ENCODE results near the gene DACH2.
"Not testable (repeated sequence)": the region's sequence is repeated elsewhere in the genome, so short reads cannot be mapped to it uniquely, and the experiment has no call there.

Gene DACH2

DNA sequence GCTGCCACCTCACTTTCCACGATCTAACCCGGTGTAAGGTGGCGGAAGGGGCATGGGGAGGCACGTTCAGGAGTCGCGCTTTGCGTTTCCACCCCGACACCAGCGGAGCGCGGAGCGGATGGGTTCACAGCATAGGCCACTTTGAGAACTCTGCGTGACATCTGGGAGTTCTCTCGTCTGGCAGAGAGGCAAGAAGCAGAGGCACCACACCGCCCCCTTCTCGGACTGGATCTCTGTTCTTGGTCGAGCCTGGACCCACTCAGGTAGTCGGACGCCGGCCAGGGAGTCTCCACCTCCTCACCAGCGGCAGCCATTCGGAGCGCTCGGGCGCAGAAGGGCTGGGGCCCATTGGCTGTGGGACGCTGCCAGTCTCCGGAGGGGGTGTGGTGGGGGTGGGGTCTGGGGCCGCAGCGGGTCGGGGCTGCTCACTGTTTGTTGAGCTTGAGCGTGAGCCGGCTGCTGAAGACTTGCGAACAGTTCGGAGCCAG is at the start of gene DACH2:
TSS of gene DACH2 (plus strand) at position 428 of the 488 bp plus-strand sequence.
- peak; percentile 28 for DNase-seq (ENCODE audit: low spot score)

DNA sequence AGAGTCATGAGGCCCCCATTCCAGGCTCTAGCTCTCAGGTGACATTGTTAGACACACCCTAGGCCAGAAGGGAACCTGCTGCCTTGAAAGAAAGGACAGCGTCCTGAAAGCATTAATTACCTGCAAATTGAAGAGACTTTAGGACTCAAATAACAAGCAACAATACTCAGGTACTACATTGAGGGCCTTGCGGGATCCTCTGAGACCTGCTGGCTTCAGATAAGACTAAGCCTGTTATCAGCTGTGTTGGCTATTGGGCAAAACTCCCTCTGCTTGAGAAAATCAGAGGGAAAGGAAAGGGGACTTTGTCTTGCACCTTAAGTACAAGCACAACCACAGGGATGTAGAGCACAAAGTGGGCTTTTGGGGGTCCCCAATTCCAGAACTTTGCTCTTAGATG is 45.9 kb upstream of the DACH2 start:
- DNase-seq (ENCODE audit: low spot score) = no peak

DNA sequence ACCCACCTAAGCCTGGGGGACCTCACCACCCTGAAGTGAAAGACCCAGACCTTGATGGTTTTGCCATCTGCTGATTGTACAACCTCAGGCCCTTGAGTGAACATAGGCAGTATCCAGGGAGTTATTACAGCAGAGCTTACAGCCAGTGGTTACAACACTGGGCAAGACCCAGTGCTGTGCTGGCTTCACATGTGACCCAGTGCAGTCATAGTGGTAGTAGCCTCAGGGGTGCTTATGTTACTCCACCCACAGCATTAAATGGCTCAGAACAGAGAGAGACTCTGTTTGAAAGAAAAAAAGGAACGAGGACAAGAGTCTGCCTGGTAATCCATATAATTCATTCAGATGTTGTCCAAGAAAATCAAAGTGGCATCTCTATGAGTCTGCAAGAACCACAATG is 45.2 kb upstream of the DACH2 start:
- DNase-seq (ENCODE audit: low spot score) = no peak

DNA sequence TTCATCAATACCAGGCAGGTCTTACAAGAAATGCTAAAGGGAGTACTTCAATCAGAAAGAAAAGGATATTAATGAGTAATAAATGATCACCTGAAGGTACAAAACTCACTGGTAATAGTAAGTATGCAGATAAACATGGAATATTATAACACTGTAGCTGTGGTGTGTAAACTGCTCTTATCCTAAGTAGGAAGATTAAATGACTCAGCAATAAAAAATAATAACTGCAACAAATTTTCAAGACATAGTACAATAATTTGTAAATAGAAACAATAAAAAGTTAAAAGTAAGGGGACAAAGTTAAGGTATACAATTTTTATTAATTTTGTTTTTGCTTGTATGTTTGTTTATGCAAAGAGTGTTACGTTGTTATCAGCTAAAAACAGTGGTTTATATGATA is 43.7 kb upstream of the DACH2 start:
- no peak for DNase-seq (ENCODE audit: low spot score)

DNA sequence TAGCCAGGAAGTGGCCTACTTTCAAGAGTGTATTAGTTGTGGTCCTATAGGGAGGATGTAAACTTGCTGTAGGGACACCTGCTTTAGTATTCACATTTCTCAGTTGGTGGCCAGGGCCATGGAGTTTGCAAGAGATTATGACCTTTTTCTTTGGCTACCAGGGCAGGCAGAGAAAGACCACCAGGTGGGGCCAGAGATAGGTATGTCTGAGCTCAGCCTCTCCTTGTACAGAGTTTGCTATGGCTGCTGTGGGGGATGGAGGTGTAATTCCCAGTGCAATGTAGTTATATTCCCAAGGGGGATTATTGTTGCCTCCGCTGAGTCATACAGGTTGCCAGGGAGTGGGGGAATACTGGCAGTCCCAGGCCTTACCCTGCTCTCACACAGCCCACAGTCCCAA is 26.3 kb upstream of the DACH2 start:
- DNase-seq (ENCODE audit: low spot score) = no peak

DNA sequence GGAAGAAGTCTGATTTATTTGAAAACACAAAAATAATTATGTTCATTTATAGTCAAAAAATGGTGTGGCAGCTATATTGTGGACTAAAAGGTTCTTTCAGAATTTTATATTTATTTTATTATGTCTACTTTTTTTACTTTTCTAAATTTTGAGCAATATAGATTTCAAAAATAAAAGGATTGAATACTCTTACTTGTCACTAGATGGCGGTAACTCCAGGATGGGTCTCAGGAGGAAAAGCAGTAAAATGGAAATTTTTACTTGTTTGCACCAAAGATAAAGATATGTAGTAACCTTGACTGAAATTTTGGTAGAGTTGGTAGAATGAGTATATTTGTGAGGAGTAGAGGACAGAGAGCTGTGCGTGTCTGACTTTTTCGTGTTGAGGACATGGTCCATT is 14.5 kb upstream of the DACH2 start:
- DNase-seq (ENCODE audit: low spot score) = no peak

DNA sequence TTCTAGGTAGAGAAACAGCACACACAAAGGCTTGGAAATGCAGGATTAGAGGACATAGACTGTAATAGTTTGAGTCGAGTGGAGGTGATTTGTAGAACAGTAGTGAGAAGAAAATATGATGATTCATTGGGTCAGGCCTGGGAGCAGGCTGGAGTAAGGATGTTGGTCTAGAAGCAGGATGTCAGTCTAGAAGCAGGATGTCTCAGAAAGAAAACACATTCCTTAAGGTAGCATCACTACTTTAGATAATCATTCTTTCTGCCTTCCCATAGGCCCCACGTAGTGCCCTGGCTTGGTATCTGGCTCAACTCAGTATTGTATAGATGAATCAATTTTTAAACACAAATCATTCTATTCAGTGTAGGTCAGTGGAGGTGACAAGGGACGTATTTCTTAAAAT is 11.2 kb upstream of the DACH2 start:
- no peak for DNase-seq (ENCODE audit: low spot score)

DNA sequence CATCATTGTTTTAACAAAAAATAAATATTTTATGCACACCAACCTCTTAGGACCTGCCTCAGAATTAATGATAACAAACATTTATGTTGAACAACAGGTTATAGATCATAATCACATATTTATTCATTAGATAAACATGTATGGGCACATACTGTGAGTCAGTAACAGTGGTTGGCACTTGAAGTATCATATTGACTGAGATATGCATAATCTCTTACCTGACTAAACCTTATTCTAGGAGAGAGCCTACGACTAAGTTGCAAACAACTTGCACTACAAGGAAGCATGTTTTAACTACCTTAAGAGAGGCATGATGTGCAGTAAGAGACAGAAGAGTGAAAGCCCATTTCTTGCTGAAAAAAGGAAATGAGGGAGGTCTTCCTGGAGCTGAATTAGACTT is 6.5 kb upstream of the DACH2 start:
- DNase-seq (ENCODE audit: low spot score) = no peak

DNA sequence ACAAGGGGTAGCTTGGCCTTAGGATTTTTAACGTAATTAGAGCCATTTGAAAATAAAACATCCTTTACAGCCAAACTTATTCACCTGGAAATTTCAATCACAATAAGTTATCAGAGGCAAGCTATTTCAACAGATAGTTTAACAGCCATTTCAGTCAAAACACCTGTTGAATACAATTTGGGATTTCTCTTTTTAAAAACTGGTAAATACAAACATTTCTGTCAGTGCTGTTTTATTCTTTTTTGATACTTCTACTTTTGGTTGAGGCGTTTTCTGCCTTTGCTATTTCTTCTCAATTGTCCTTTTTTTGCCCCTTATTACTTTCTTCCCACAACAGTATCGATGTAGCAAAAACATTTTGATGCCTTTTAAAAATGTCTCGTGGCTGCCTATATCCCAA is 2.1 kb upstream of the DACH2 start:
- no peak for DNase-seq (ENCODE audit: low spot score)

DNA sequence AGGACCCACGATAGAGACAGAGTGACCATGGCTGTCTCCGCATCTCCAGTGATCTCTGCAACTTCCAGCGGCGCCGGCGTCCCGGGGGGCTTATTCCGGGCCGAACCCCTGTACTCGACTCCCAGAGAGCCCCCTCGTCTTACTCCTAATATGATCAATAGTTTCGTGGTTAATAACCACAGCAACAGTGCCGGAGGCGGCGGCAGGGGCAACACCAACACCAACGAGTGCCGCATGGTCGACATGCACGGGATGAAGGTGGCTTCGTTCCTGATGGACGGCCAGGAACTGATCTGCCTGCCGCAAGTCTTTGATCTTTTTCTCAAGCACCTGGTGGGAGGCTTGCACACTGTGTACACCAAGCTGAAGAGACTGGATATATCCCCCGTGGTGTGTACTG is 343 bp downstream of the DACH2 start:
- no peak for DNase-seq (ENCODE audit: low spot score)

DNA sequence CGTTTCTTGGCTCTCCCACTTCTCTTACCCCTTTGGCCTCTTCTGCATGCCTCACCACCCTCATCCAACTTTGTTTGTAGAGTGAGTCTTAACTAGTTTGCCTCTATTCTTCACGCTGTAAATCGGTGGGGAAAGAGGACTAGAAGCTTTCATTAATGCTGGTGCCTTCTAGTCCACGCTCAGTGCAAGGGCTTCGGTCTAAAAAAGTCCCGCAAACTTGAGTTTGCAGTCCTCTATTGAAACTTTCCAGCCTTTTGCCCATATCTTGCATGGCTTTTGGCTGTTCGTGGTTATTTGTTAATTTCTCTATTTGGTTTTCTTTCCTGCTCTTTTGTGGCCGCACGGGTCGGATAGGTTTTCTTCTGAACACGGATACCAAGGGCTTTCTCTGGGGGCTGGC is 868 bp downstream of the DACH2 start:
- DNase-seq (ENCODE audit: low spot score) = no peak

DNA sequence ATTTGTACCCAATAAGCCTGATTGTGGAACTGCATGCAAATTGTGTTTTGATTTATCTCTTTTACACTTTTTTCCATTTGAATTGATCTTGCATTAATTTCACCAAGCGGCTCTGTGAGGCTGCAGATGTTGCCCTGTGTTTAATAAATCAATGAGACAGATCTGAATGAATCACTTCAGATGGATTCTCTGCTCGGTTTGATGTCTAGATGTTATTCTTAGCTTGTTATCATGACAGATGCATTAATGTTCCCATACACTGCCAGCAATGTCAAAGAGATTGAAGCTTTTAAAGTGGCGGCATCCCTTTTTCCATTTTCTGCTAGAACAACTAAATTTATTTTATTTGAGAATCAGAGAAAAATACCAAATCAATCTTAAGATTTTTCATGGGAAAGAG is 6.3 kb downstream of the DACH2 start:
- DNase-seq (ENCODE audit: low spot score) = no peak

DNA sequence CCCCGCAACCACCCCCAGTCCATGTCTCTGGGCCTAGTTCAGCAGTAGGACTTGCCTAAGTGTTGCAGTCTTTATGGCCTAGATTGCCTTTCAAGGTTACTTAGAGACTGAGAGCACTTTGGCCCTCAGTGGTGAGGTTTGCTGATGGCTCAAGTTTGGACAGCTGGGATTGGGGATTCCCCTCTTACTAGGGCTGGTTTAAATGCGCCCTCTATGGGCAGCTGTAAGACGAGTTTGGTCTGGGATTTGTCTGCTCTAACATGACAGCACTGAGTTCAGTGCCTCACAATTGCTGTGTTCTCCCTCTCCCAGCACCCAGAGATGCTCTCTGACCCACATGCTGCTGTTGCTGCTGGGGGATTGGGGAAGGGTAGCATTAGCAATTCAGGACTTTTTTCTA is 23.1 kb downstream of the DACH2 start:
- no peak for DNase-seq (ENCODE audit: low spot score)

DNA sequence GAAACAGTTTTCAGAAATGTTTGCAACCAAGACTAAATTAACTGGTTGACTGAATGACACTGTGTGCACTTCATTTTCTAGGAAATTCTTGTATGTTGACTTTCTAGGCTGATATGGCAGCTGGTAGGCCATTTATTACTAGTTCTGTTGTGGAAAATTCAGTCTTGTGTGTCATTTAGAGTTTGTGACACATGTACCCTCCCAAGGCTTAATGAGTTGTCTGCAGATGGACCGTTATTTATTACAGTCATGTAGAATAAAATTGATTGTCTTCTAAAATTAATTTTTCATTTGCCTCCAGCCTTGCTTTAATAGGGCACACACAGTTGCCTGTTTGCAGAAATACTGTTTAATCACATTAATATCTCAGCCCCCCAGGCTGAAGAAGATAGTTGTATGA is 30.7 kb downstream of the DACH2 start:
- no peak for DNase-seq (ENCODE audit: low spot score)

DNA sequence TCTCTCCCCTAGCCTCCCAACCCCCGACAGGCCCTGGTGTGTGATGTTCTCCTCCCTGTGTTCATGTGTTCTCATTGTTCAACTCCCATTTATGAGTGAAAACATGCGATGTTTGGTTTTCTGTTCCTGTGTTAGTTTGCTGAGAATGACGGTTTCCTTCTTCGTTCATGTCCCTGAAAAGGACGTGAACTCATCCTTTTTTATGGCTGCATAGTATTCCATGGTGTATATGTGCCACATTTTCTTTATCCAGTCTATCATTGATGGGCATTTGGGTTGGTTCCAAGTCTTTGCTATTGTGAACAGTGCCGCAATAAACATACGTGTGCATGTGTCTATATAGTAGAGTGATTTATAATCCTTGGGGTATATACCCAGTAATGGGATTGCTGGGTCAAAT is 33.1 kb downstream of the DACH2 start:
- DNase-seq (ENCODE audit: low spot score) = not testable (repeated sequence)

DNA sequence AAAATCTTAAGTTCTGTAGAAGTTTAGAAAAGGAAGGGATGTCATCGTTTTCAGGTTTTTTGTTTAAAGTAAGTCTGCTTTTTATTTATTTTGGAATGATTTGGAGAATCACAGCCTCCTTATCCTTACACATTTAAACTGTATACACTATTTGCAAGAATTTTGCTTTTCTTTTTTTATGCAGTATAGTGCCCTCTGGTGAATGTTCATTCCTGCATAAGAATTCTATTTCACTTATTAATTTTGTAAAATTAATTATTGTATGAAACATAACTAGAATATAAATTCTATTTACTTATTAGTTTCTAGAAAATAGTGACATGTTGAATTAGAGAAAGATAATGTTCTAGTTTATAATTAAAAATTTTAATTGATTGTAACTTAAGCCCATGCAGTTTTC is 44.6 kb downstream of the DACH2 start:
- DNase-seq (ENCODE audit: low spot score) = no peak

DNA sequence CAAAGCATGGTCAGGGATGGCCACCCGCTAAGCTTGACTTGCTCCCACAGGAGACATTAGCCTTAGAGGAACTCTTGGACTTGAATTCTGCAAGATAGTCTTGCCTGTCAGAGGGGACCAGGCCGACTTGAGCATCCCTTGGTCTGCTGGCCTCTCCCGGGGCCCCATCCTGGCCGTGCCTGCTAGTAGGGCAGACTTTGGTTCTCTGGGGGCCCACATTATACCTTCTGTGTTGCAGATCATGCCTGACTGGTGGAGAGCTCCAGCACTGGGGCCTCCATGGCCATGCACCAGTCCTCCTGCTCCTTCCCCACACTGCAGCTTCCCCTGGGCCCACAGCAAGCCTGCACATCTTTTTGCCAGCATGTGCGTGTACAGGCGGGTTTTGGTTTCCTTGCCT is 46.5 kb downstream of the DACH2 start:
- DNase-seq (ENCODE audit: low spot score) = no peak

DNA sequence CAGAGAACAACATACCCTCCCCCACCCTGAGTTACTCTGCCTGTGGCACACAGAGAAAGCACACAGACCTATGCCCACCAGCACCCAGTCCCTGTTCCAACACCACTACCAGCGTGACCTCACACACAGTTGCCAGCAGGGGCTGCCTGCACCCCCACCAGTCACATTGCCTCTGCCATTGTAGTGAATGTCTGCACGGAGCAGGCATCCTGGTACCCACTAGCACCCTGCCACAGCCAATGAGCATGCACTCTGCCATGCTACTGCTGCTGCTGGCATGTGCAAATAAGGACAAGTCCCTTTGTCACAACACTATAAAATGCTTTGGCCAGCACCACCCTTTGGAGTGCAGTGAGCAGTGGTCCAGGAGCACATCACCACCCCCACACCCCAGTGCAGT is 47.1 kb downstream of the DACH2 start:
- no peak for DNase-seq (ENCODE audit: low spot score)

DNA sequence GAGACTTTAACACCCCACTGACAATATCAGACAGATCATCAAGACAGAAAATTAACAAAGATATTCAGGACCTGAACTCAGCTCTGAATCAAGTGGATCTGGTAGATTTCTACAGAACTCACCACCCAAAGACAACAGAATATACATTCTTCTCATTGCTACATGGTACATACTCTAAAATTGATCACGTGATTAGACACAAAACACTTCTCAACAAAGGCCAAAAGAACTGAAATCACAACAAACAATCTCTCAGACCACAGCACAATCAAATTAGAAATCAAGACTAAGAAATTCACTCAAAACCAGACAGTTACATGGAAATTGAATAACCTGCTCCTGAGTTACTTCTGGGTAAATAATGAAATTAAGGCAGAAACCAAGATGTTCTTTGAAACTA is 49.6 kb downstream of the DACH2 start:
- DNase-seq (ENCODE audit: low spot score) = no peak

DNA sequence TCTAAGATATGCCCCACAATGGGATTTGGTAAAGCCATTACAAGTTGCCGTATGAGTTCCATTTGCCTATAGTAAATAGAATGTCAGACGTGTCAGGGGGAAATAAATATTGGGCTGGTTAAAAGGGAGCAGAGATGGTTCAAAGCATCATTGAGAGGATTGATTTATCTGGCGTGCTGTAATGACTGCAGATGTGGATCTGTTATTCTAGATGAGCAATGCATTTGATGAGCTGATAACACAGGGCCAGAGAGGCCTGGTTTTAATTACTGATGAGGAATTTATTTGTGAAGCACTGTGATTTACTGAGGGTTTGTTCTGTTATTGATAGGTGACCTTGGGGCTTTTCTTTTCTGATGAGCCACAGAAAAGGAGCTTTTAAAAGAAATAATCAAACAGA is 62.5 kb downstream of the DACH2 start:
- no peak for DNase-seq (ENCODE audit: low spot score)

DNA sequence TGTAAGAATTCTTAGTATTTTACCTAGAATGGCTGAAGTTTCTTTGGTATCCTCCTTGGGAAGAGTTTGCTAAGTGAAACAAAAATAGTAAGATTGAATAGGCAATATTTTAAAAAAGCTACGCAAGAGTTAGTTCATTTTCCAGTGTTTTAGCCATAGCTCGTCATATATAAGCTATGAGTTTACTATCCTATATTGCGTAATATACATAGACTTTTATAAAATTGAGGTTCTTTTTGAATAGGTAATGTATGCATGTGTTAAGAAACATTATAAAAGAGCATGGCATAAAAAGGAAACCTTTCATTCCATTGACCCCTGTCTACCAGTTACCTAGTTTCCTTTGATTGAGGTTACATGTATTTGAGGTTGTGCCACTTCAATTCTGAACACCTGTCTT is 67.0 kb downstream of the DACH2 start:
- DNase-seq (ENCODE audit: low spot score) = no peak

DNA sequence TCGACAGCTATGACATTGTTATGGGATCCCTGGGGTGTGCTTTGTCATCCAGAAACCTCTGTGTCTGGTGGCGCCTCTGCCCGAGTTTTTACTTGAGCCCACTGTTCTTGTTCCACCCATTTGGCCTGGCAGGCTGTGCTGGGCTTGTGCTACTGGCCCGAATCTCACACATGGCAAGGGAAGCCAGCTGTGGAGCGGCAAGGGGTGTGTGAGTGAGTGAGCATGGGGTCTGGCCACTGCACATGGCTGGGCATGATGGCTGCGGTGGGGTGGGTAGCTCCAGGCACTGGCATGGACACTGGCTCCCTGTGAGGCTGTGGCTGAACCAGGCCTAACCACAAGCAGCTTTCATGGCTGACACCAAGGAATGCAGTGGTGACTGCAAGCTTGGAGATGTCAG is 89.2 kb downstream of the DACH2 start:
- no peak for DNase-seq (ENCODE audit: low spot score)

DNA sequence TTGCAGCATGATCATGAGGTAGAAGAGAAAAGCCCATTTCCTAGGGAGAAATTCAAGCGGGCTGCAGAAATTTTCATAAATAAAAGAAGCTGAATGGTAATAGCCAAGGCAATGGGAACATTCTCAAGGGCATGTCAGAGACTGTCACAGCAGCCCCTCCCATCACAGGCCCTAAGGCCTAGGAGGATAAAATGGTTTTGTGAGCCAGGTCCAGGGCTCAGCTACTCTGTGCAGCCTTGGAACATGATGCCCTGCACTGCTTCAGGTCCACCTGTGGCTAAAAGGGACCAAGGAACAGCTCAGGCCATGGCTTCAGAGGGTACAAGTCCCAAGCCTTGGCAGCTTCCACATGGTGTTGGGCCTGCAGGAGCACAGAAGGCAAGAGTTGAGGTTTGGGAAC is 93.3 kb downstream of the DACH2 start:
- no peak for DNase-seq (ENCODE audit: low spot score)

DNA sequence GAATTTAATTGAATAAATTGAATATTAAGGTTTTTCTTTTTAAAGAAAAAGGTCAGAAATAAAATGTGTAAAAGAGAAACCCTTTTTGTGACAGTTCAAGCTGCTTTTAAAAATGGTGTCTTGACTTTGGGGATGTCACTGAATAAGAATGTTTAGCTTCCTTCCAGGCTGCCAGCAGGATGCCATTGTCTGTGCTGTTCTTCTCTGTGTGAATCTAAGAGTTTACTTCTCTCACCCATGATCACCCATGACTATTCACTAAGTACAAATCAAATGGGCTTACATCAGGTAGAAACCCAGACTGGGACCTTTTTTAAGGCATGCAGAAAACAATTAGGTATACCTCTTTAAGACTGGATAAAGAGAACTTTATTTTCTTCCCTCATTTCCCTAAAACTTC is 115.3 kb downstream of the DACH2 start:
- DNase-seq (ENCODE audit: low spot score) = no peak

DNA sequence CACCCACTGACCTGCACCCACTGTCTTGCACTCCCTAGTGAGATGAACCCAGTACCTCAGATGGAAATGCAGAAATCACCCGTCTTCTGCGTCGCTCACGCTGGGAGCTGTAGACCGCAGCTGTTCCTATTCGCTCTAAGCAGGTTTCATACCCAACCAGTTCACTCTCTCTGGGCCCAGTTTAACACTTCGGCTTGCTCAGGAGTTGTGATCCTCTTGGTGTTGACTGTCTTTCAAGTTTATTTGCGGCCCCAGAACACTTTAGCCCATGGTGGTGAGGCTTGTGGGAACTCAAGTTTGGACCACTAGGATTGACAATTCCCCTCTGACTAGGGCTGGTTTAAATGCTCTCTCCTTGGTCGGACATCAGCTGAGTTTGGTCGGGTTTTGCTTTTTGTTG is 147.0 kb downstream of the DACH2 start:
- DNase-seq (ENCODE audit: low spot score) = no peak

All from CD4-positive, alpha-beta T cell treated with Interleukin-2 at 100 ng/mL for 4 hours (primary cell).